T-helper 17 cell (primary cell): ENCODE results near the gene GPR45. TPM values are rescaled to one million over a fixed set of nuclear protein-coding genes. Genes with fewer than 3 reads are reported as not detected.

Source experiments
- ATAC-seq: fragments of 150-1000 bp; cut with Tn5 transposase; 2 replicates; pipeline ENCODE4 v1.10.0; 2021; ENCODE audit warnings: mild to moderate bottlenecking, moderate library complexity
- DNase-seq, 3 donors: peaks; one replicate each; pipeline versions ENCODE4 v3.0.0 to v3.0.0-alpha.2; 2020 to 2021
- H3K9me3 ChIP-seq: one replicate; pipeline ENCODE4 v1.7.0; 2013; ENCODE audit warnings: low read length, mild to moderate bottlenecking; ENCODE audit not compliant: control insufficient read depth, poor library complexity, severe bottlenecking
- H3K27ac Mint-ChIP-seq: one replicate; pipeline ENCODE4 v1.8.0; 2022; ENCODE audit warnings: mild to moderate bottlenecking, moderate library complexity, mixed read lengths
- H3K27me3 Mint-ChIP-seq: one replicate; pipeline ENCODE4 v1.8.0; 2022; ENCODE audit warnings: mixed read lengths
- H3K36me3 Mint-ChIP-seq: one replicate; pipeline ENCODE4 v1.8.0; 2022; ENCODE audit warnings: low read depth, mixed read lengths
- H3K4me1 Mint-ChIP-seq: one replicate; pipeline ENCODE4 v1.8.0; 2022; ENCODE audit warnings: mild to moderate bottlenecking, mixed read lengths
- H3K4me3 Mint-ChIP-seq: one replicate; pipeline ENCODE4 v1.8.0; 2022; ENCODE audit warnings: mild to moderate bottlenecking, moderate library complexity, mixed read lengths
- total RNA-seq, 4 donors: library from RNA in 2 of 4; stranded (reverse) in 2 of 4; gene quantifications; one replicate each; pipeline ENCODE4 v1.2.3 and lab custom pipeline; 2022 to 2026

The GPR45 gene
- total RNA-seq, 2 donors from 2014 or later = not detected

- H3K4me3 Mint-ChIP-seq = no peak overlapping the region
- no peak for ATAC-seq
- H3K9me3 ChIP-seq = no peaks in the 10 kb centered on the region
- peaks cover 2% of the 10 kb centered on the region for H3K36me3 Mint-ChIP-seq
- no peak for DNase-seq
- no peak overlapping the region for H3K27ac Mint-ChIP-seq
- H3K4me1 Mint-ChIP-seq = no peaks in the 10 kb centered on the region
- no peaks in the 10 kb centered on the region for H3K27me3 Mint-ChIP-seq
These were observed 17.4 kb downstream of the GPR45 start for GRCh38 chr2:105258835-105259350.

DNA sequence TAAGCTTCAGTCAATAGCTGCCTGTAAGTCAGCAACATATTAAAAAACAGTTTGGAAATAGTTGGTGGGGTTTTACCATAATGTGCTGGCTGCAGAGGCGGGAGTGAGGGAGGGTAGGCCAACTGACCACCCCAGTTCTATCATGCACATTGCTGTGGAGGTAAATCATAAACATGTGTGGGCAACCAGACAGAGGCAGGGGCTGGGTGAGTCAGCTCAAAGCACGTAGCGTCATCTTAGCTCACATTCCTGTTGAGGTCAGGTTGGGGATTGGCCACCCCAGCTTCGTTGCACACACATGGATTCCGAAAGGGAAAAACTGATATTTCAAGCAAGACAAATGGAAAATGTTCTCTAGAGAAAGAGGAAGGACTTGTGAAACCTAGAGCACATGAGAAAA is 19.5 kb downstream of the GPR45 start:
- Mint-ChIP-seq H3K4me1 (peaks cover 3% of the 10 kb centered on the region), H3K36me3 (peaks cover 5% of the 10 kb centered on the region), H3K27me3 (no peaks in the 10 kb centered on the region), H3K27ac (peak overlapping the region; percentile 77), H3K4me3 (no peak overlapping the region)
- no peak for ATAC-seq
- no peaks in the 10 kb centered on the region for H3K9me3 ChIP-seq
- DNase-seq = no peak

DNA sequence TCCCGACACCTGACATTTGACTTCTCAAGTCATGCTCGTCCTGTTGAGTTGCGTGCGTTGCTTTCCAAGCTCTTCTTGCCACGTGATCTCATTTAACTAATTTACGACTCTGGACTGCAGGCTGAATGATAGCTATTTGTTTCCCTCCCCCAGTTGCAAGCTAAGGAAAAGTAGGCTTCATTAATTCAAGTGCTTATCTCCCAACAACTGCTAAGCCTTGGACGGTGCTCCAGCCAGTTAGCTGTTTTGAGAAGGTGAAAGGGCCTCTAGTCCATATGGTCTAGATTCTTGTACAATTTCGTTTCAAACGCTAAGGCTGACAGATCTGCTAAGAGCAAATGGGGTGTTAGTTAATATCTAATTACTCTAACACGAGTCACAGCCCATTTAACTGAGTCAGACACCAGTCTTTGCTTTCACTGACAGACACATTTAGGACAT is 21.1 kb downstream of the GPR45 start:
- H3K9me3 ChIP-seq = no peaks in the 10 kb centered on the region
- H3K27ac Mint-ChIP-seq = no peak overlapping the region
- H3K36me3 Mint-ChIP-seq = peaks cover 5% of the 10 kb centered on the region
- DNase-seq (no peak), ATAC-seq (no peak)
- no peak overlapping the region for H3K4me3 Mint-ChIP-seq
- H3K27me3 Mint-ChIP-seq = no peaks in the 10 kb centered on the region
- H3K4me1 Mint-ChIP-seq = peaks cover 3% of the 10 kb centered on the region

DNA sequence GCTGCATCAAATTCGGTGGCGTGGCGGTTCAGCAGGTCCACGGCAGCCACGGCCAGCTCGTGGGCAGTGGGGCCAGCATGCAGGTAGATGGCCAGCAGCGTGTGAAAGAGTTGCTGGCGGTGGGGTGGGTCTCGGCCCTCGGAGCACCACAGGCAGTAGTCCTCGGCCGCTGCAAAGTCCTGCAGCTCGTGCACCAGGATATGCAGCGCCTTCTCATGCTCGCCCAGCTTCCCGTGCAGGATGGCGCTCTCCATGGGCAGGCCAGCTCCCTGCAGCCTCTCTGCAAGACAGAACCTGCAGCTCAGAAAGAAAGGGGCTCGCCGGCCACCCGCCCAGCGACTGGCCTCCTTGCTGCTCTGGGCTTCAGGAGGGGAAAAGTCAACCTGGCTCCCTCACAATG is 27.9 kb downstream of the GPR45 start:
- Mint-ChIP-seq H3K4me1 (peaks cover 3% of the 10 kb centered on the region), H3K4me3 (no peak overlapping the region), H3K36me3 (peaks cover 10% of the 10 kb centered on the region), H3K27ac (no peak overlapping the region), H3K27me3 (no peaks in the 10 kb centered on the region)
- no peaks in the 10 kb centered on the region for H3K9me3 ChIP-seq
- ATAC-seq = no peak
- DNase-seq = no peak

GRCh38 chr2:105271393-105272045 is 30.0 kb downstream of the GPR45 start:
- no peaks in the 10 kb centered on the region for H3K27me3 Mint-ChIP-seq
- no peaks in the 10 kb centered on the region for H3K4me1 Mint-ChIP-seq
- DNase-seq = no peak
- no peak for ATAC-seq
- H3K27ac Mint-ChIP-seq = no peak overlapping the region
- no peaks in the 10 kb centered on the region for H3K9me3 ChIP-seq
- H3K36me3 Mint-ChIP-seq = peaks cover 14% of the 10 kb centered on the region
- no peak overlapping the region for H3K4me3 Mint-ChIP-seq

DNA sequence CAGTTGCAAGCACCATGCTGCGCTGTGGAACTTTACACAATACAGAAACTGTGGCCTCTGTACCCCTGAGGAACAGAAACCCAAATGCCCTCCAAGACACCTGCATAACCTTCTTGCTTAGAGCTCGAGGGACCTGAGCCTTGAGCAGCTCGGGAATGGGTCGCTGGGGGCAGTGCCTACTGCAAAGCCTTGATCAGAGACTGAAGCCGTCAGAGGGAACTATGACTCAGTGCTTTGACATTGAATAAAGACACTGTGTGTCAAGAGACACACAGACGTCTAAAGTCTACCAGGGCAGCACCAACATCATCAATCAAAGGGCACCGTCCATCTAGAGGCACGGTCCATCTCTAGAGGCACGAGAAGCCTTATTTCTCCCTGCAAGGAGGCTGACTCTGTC is 30.6 kb downstream of the GPR45 start:
- no peak for ATAC-seq
- Mint-ChIP-seq H3K36me3 (peaks cover 14% of the 10 kb centered on the region), H3K4me3 (no peak overlapping the region), H3K4me1 (no peaks in the 10 kb centered on the region), H3K27ac (no peak overlapping the region), H3K27me3 (no peaks in the 10 kb centered on the region)
- DNase-seq = no peak
- no peaks in the 10 kb centered on the region for H3K9me3 ChIP-seq

DNA sequence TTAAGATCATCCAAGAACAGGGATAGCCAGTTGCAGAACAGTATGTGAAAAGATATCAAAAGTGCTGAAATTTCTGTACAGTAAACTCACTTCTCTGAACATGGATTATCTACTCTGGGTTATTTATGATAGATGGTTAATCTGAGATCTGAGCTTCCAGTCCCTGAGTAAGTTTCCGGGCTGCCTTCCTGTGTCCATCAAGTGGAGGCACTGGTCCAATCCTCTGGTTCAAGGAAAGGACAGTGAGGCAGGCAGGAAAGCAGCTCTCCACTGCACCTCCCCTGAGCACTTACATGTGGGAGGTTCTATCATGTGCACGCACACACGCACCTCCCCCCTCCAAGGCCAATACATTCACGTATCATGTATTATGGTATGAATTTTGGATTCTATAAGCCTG is 32.5 kb downstream of the GPR45 start:
- peaks cover 9% of the 10 kb centered on the region for H3K36me3 Mint-ChIP-seq
- H3K4me1 Mint-ChIP-seq = no peaks in the 10 kb centered on the region

DNA sequence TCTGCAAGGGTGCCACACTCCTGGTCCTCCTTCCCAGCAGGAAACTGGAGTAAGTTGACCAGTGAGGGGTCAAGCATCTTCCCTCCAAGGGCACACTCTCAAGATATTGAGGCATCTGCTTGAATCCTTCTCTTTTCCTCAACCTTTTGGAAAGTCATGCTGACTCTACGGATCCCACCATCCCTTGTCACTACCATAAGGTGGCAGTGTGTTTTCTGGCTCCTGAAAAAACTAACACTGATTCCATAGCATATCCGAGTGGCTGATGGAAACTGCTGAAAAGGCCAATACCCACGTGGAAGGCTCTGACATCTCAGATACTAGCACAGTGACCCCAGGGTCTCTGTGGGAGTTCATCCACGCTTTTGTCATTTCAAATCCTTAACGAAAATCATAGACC is 37.1 kb downstream of the GPR45 start:
- Mint-ChIP-seq H3K4me1 (no peaks in the 10 kb centered on the region), H3K4me3 (no peak overlapping the region), H3K36me3 (peaks cover 10% of the 10 kb centered on the region), H3K27me3 (no peaks in the 10 kb centered on the region), H3K27ac (no peak overlapping the region)
- DNase-seq (no peak), ATAC-seq (no peak)
- H3K9me3 ChIP-seq = no peaks in the 10 kb centered on the region

More for the DNA sequence above, 32.5 kb downstream of the GPR45 start:
- Mint-ChIP-seq H3K4me3 (no peak overlapping the region), H3K27me3 (no peaks in the 10 kb centered on the region), H3K27ac (no peak overlapping the region)
- ATAC-seq = no peak
- H3K9me3 ChIP-seq = no peaks in the 10 kb centered on the region
- DNase-seq = no peak

GRCh38 chr2:105279126-105279525 is 37.6 kb downstream of the GPR45 start:
- no peak overlapping the region for H3K27ac Mint-ChIP-seq
- DNase-seq = no peak
- ATAC-seq = no peak
- no peaks in the 10 kb centered on the region for H3K9me3 ChIP-seq
- no peaks in the 10 kb centered on the region for H3K4me1 Mint-ChIP-seq
- H3K27me3 Mint-ChIP-seq = no peaks in the 10 kb centered on the region
- peaks cover 10% of the 10 kb centered on the region for H3K36me3 Mint-ChIP-seq
- no peak overlapping the region for H3K4me3 Mint-ChIP-seq

GRCh38 chr2:105280281-105280680 is 38.7 kb downstream of the GPR45 start:
- no peak for ATAC-seq
- H3K36me3 Mint-ChIP-seq = peaks cover 11% of the 10 kb centered on the region

DNA sequence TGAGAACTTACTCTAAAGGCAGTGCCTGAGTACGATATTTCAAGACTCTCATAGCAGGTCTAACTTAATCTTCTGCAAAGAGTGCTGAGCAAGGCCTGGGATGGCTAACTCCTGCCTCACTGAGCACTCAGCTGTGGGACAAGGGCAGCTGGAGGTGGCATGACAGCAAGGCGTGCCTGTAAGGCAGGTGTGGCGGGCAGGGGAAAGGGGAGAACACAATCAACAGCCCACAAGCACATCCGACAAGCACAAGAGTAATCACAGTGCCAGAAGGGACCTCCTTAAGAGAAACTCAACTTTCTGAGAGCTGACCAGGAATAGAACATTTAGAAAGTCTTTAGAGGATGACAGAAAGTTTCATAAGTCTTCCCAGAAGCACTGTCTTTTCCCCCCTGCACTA is 42.0 kb downstream of the GPR45 start:
- Mint-ChIP-seq H3K4me1 (peaks cover 9% of the 10 kb centered on the region), H3K36me3 (peaks cover 11% of the 10 kb centered on the region), H3K27ac (peak overlapping the region; percentile 34), H3K4me3 (no peak overlapping the region), H3K27me3 (no peaks in the 10 kb centered on the region)
- no peaks in the 10 kb centered on the region for H3K9me3 ChIP-seq
- no peak for ATAC-seq
- no peak for DNase-seq

More at GRCh38 chr2:105280281-105280680, 38.7 kb downstream of the GPR45 start:
- H3K4me3 Mint-ChIP-seq = no peak overlapping the region
- H3K27me3 Mint-ChIP-seq = no peaks in the 10 kb centered on the region
- no peak overlapping the region for H3K27ac Mint-ChIP-seq
- no peaks in the 10 kb centered on the region for H3K9me3 ChIP-seq
- DNase-seq = no peak
- peaks cover 4% of the 10 kb centered on the region for H3K4me1 Mint-ChIP-seq

- peaks cover 11% of the 10 kb centered on the region for H3K4me1 Mint-ChIP-seq
- peak overlapping the region; percentile 29 for H3K27ac Mint-ChIP-seq
- H3K9me3 ChIP-seq = no peaks in the 10 kb centered on the region
- DNase-seq = no peak
- ATAC-seq = no peak
- H3K27me3 Mint-ChIP-seq = no peaks in the 10 kb centered on the region
- H3K36me3 Mint-ChIP-seq = peaks cover 19% of the 10 kb centered on the region
- no peak overlapping the region for H3K4me3 Mint-ChIP-seq
These were observed 46.1 kb downstream of the GPR45 start for GRCh38 chr2:105287692-105288091.

DNA sequence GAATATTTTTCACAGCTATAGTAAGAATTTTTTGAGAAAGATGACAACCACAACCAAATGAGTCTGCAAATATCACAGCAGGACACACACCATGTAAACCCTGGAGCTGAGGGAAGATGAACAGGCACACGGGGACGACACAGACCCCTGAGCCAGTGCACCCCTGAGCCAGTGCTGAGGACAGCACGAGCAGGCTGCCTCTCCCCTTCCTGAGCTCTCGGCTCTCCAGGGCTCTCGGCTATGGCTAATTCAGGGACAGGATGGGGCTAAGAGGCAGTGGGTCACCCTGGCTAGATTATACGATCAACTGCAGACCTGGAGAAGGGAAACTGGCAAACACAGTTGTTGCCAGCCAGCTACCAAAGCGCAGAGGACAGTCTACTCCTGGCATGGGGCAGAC is 46.6 kb downstream of the GPR45 start:
- peaks cover 11% of the 10 kb centered on the region for H3K4me1 Mint-ChIP-seq
- DNase-seq (no peak), ATAC-seq (no peak)
- no peaks in the 10 kb centered on the region for H3K9me3 ChIP-seq
- no peaks in the 10 kb centered on the region for H3K27me3 Mint-ChIP-seq
- H3K27ac Mint-ChIP-seq = no peak overlapping the region
- peaks cover 21% of the 10 kb centered on the region for H3K36me3 Mint-ChIP-seq
- no peak overlapping the region for H3K4me3 Mint-ChIP-seq

- Mint-ChIP-seq H3K4me1 (peaks cover 11% of the 10 kb centered on the region), H3K36me3 (peaks cover 19% of the 10 kb centered on the region), H3K27ac (no peak overlapping the region), H3K4me3 (no peak overlapping the region), H3K27me3 (no peaks in the 10 kb centered on the region)
- DNase-seq (no peak), ATAC-seq (no peak)
- H3K9me3 ChIP-seq = no peaks in the 10 kb centered on the region
These were observed 49.6 kb downstream of the GPR45 start for GRCh38 chr2:105290981-105291660.
